ENCODE data around the gene KCNAB3. TPM values are rescaled to one million over a fixed set of nuclear protein-coding genes. Genes with fewer than 3 reads are reported as not detected.
A peak's percentile ranks its signal among the peaks of the same experiment; 100 is the strongest.

KCNAB3 gene
- polyA plus RNA-seq, 4 donors, result 1.3 to 3.9 (median 1.7) TPM

DNA sequence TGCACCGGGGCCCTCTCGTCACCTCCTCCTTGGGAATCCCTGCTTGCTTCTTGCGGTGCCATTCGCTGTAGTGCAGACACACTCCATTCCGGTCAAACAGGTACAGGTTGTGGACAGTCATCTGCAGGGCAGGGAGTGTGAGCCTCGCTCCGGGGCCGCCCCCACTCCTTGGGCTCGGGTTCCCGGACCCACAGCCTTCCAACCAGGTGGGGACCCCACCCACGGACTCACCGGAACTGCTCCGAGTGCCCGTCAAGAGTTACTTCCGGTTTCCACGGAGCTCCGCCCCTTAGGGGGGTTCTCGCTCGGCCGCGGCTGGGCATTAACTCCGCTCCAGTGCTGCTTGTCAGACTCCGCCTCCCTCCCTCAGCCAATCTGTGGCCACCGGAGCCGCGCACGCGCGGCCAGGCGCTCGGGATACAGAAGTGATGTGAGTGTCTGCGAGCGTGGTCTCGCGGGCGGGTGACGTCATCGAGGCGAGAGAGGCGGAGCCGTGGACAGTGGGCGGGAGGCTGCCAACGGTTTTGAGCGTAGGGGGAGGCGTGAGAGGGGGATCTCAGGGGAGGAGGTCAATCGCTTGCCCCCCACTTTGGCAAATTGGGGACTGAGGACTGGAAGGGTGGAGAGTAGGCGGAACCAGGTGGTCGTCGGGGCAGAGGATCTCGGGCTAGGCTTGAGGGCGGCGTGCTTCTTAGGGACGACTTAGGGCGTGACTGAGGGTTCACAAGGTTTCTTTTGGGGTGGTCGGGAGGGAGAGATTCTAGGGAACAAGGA lies 2.2 kb upstream of the KCNAB3 start, which contains the start of the genes CNTROB and TRAPPC1:
Gene CNTROB, plus strand, starts transcription at position 498 of the 774 bp plus-strand sequence. CDS start 874 bp downstream, outside the sequence.
Gene TRAPPC1, minus strand, starts transcription at position 238 of the 774 bp plus-strand sequence. Its CDS starts 117 bp downstream, at position 121.
- FAIRE-seq, result no peak
- peak; percentile 99 to 100 for DNase-seq
- H3K4me1 ChIP-seq (ENCODE audit: control insufficient read depth in 3 of 3, insufficient read depth in 2 of 3, low read depth in 1 of 3, low read length in 2 of 3), result peaks cover 0 to 21% (median 13%) of the 10 kb centered on the region in 3 donors
- H3K36me3 ChIP-seq (ENCODE audit: control insufficient read depth in 3 of 3, insufficient read depth in 2 of 3, low read depth in 1 of 3, low read length in 3 of 3), result peaks cover 1 to 22% (median 6%) of the 10 kb centered on the region in 3 donors
- no peaks in the 10 kb centered on the region for H3K9me3 ChIP-seq (ENCODE audit: control insufficient read depth in 2 of 2, insufficient read depth in 1 of 2, low read depth in 1 of 2, low read length in 1 of 2)
- H3K27me3 ChIP-seq (ENCODE audit: control insufficient read depth in 3 of 3, insufficient read depth in 3 of 3, low read length in 3 of 3), result peaks cover 0 to 9% (median 0%) of the 10 kb centered on the region in 3 donors
- H3K4me3 ChIP-seq (ENCODE audit: low read depth in 1 of 3, low read length in 3 of 3), result peak within 1 kb of the TSS; percentile 55 to 97 (median 61)
- peak within 1 kb of the TSS; percentile 56 to 78 (median 75) for H3K27ac ChIP-seq (ENCODE audit: low read depth in 1 of 3, low read length in 2 of 3)
- WGBS, 3 donors, result 0% methylated on average over 51 to 55 of the region's 55 CpGs

DNA sequence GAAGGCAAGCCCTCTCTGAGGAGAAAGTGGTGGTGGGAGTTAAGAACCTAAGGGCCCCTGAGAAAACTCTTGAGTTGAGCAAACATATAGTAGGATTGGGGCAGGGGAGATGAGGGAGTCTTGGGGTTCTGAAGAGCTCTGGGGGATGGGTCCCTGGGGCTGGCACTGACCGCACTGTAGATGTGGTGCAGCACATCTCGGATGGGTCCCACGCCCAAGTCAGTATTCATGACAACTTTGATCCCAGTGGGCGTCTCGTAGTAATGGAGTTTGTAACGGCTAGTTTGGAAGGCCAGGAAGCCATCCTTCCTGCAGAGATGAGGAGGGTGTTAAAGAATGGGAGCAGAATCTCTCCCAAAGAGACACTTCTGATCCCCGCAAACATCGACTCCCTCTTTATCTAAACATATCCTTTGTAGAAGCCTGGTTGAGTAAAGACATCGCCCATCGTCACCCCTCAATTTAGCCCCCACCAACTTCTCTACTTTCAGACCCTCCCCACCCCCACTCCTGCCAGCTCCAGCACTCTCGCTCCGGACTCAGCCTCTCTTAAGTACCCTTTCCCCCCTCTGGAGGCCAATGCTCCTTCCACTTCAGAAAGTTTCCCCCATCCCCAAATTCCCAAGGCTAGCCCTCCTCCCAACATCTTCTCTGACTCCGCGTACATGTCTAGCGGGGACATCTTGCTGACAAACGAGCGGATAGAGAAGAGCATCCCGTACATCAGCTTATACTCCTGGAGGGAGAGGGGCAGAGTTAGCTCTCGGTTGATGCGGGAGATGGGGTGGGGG lies 1.4 kb upstream of the KCNAB3 start:
- WGBS, 3 donors, result 41 to 43% (median 41%) methylated on average over 20 of the region's 20 CpGs
- Histone ChIP-seq H3K36me3 (ENCODE audit: control insufficient read depth in 3 of 3, insufficient read depth in 2 of 3, low read depth in 1 of 3, low read length in 3 of 3) (peaks cover 0 to 14% (median under 1%) of the 10 kb centered on the region in 3 donors), H3K4me1 (ENCODE audit: control insufficient read depth in 3 of 3, insufficient read depth in 2 of 3, low read depth in 1 of 3, low read length in 2 of 3) (peaks cover 0 to 21% (median 13%) of the 10 kb centered on the region in 3 donors), H3K4me3 (ENCODE audit: low read depth in 1 of 3, low read length in 3 of 3) (peak overlapping the region; percentile 47 to 97 (median 61)), H3K27ac (ENCODE audit: low read depth in 1 of 3, low read length in 2 of 3) (peak overlapping the region; percentile 52 to 76 (median 56)), H3K27me3 (ENCODE audit: control insufficient read depth in 3 of 3, insufficient read depth in 3 of 3, low read length in 3 of 3) (peaks cover 0 to 9% (median 0%) of the 10 kb centered on the region in 3 donors), H3K9me3 (ENCODE audit: control insufficient read depth in 2 of 2, insufficient read depth in 1 of 2, low read depth in 1 of 2, low read length in 1 of 2) (no peaks in the 10 kb centered on the region)
- no peak for FAIRE-seq
- peak in 1 of 2 donors; percentile 5 for DNase-seq

DNA sequence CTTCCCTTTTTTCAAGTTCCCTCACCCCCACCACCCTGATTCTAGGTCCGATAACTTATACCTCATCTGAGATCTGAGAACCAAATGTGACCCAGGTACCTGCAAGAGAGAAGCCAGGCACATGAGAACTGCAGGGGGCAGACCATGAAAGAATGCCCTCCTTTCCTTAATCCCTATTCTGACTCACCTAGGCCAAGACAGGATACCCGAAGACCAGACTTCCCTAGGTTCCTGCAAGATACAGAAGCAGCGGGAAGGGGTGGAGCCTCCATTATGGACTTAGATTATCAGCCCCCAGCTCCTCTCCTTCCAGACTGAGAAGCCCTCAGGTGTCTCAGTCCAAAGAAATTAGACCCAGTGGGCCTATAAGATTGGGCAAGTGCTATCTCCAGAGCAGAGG lies 2.1 kb downstream of the KCNAB3 start:
- H3K27ac ChIP-seq (ENCODE audit: low read depth in 1 of 3, low read length in 2 of 3), result no peak overlapping the region
- no peak overlapping the region for H3K4me3 ChIP-seq (ENCODE audit: low read depth in 1 of 3, low read length in 3 of 3)
- WGBS, 3 donors, result 81 to 84% (median 84%) methylated on average over 3 of the region's 3 CpGs
- FAIRE-seq (no peak), DNase-seq (no peak)
- H3K36me3 ChIP-seq (ENCODE audit: control insufficient read depth in 3 of 3, insufficient read depth in 2 of 3, low read depth in 1 of 3, low read length in 3 of 3), result peaks cover 0 to 7% (median 0%) of the 10 kb centered on the region in 3 donors
- H3K9me3 ChIP-seq (ENCODE audit: control insufficient read depth in 2 of 2, insufficient read depth in 1 of 2, low read depth in 1 of 2, low read length in 1 of 2), result no peaks in the 10 kb centered on the region
- H3K4me1 ChIP-seq (ENCODE audit: control insufficient read depth in 3 of 3, insufficient read depth in 2 of 3, low read depth in 1 of 3, low read length in 2 of 3), result peaks cover 0 to 20% (median 6%) of the 10 kb centered on the region in 3 donors
- peaks cover 0 to 9% (median 0%) of the 10 kb centered on the region in 3 donors for H3K27me3 ChIP-seq (ENCODE audit: control insufficient read depth in 3 of 3, insufficient read depth in 3 of 3, low read length in 3 of 3)

DNA sequence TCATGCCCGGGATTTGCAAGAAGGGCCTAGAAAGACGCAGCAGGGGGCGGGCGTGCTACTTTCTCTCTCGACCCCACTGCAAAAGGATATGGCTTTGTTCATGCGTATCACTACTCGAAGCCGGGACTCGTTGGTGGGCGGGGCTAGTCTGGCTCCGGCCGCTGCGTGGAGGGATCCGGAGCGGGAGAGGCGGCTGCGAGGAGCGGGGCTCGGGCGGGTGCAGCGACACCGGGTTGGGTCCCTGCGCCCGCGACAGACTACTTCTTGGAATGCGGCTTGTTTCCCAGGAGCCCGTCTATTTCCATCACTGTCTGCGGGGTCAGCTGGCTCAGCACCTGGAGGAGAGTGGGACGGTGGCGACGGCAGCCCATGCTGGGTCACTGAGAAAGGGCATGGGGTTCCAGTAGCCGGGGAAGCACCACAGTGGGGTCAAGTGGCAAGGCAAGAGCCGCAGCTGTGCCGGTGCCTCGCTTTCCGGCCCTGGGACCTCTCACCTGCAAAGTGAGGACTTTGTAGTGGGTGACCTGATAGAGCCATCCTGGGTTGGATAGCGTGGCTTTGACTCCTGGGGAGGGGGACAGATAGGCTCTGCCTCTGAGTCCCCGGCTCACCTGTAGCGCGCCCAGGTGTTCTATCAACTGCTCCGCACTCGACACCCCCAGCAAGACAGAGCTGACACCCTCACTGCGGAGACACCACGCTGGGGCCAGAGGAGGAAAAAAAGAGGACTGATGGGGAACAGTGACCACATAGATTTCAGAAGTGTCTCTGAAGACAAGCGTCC lies 6.6 kb downstream of the KCNAB3 start:
- Histone ChIP-seq H3K9me3 (ENCODE audit: control insufficient read depth in 2 of 2, insufficient read depth in 1 of 2, low read depth in 1 of 2, low read length in 1 of 2) (no peaks in the 10 kb centered on the region), H3K4me1 (ENCODE audit: control insufficient read depth in 3 of 3, insufficient read depth in 2 of 3, low read depth in 1 of 3, low read length in 2 of 3) (peaks cover 0 to 12% (median 6%) of the 10 kb centered on the region in 3 donors), H3K27ac (ENCODE audit: low read depth in 1 of 3, low read length in 2 of 3) (peak overlapping the region in 2 of 3 donors; percentile 66 to 85), H3K36me3 (ENCODE audit: control insufficient read depth in 3 of 3, insufficient read depth in 2 of 3, low read depth in 1 of 3, low read length in 3 of 3) (peaks cover 0 to 2% (median 0%) of the 10 kb centered on the region in 3 donors), H3K4me3 (ENCODE audit: low read depth in 1 of 3, low read length in 3 of 3) (peak overlapping the region; percentile 24 to 60 (median 46)), H3K27me3 (ENCODE audit: control insufficient read depth in 3 of 3, insufficient read depth in 3 of 3, low read length in 3 of 3) (no peaks in the 10 kb centered on the region)
- FAIRE-seq, result no peak
- DNase-seq, result peak; percentile 78 to 94
- 19 to 21% (median 19%) methylated on average over 44 to 45 of the region's 45 CpGs for whole genome bisulfite sequencing, 3 donors

DNA sequence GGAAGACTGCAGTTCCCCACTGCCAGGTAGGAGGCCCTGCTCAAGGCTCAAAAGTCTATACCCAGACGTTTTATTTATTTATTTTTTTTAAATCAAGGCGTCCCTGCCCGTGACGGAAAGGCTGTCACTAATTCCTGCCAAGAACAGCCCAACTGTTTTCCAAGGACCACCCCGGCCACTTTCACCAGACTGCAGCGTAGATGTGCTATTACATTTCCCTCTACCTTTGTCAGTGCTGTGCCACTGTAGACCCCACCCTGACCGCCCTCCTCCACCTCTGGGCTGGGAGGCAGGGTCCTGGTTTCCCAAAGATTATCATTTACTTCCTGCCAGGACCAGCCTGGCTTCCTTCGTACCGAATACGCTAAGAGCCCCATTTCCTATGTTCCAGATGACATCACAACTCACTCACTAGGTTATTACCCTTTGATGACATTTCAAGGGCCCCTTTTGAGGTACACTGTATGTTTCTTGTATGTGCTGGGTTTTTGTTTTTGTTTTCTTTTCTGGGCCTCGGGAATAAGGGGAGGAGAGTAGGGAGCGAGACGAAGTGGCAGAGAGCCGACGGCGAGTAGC lies 7.3 kb downstream of the KCNAB3 start:
- peaks cover 0 to 12% (median 6%) of the 10 kb centered on the region in 3 donors for H3K4me1 ChIP-seq (ENCODE audit: control insufficient read depth in 3 of 3, insufficient read depth in 2 of 3, low read depth in 1 of 3, low read length in 2 of 3)
- H3K4me3 ChIP-seq (ENCODE audit: low read depth in 1 of 3, low read length in 3 of 3), result peak overlapping the region; percentile 24 to 60 (median 46)
- WGBS, 3 donors, result 21 to 29% (median 29%) methylated on average over 16 of the region's 16 CpGs
- peak overlapping the region in 2 of 3 donors; percentile 66 to 85 for H3K27ac ChIP-seq (ENCODE audit: low read depth in 1 of 3, low read length in 2 of 3)
- no peaks in the 10 kb centered on the region for H3K9me3 ChIP-seq (ENCODE audit: control insufficient read depth in 2 of 2, insufficient read depth in 1 of 2, low read depth in 1 of 2, low read length in 1 of 2)
- DNase-seq (no peak), FAIRE-seq (no peak)
- no peaks in the 10 kb centered on the region for H3K27me3 ChIP-seq (ENCODE audit: control insufficient read depth in 3 of 3, insufficient read depth in 3 of 3, low read length in 3 of 3)
- no peaks in the 10 kb centered on the region for H3K36me3 ChIP-seq (ENCODE audit: control insufficient read depth in 3 of 3, insufficient read depth in 2 of 3, low read depth in 1 of 3, low read length in 3 of 3)

DNA sequence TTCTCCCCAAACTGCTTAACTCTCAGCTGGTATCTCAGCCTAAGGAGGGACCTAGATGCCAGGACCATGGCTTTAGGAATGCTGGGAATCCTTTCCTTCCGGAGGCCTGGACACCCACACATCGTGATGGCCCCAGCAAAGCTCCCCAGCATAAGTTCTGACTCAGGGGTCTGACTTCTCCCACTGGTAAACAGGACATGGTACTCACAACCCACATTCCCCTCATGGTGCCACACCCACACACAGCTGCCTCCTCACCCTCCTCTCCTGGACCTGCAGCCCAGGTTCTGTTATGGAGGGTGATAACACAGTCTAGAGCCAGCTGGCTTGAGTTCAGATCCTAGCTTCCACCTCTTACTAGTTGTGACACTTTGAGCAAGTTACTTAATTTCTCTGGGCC lies 12.8 kb downstream of the KCNAB3 start:
- Histone ChIP-seq H3K36me3 (ENCODE audit: control insufficient read depth in 3 of 3, insufficient read depth in 2 of 3, low read depth in 1 of 3, low read length in 3 of 3) (peaks cover 0 to 10% (median 0%) of the 10 kb centered on the region in 3 donors), H3K4me3 (ENCODE audit: low read depth in 1 of 3, low read length in 3 of 3) (peak overlapping the region in 1 of 3 donors; percentile 63), H3K9me3 (ENCODE audit: control insufficient read depth in 2 of 2, insufficient read depth in 1 of 2, low read depth in 1 of 2, low read length in 1 of 2) (peaks cover 0 to 5% of the 10 kb centered on the region in 2 donors), H3K27me3 (ENCODE audit: control insufficient read depth in 3 of 3, insufficient read depth in 3 of 3, low read length in 3 of 3) (peaks cover 0 to 8% (median 0%) of the 10 kb centered on the region in 3 donors), H3K27ac (ENCODE audit: low read depth in 1 of 3, low read length in 2 of 3) (peak overlapping the region in 2 of 3 donors; percentile 92 to 95), H3K4me1 (ENCODE audit: control insufficient read depth in 3 of 3, insufficient read depth in 2 of 3, low read depth in 1 of 3, low read length in 2 of 3) (peaks cover 0 to 18% (median 0%) of the 10 kb centered on the region in 3 donors)
- FAIRE-seq (no peak), DNase-seq (peak in 1 of 2 donors; percentile 11)
- 81 to 93% (median 90%) methylated on average over 2 of the region's 2 CpGs for WGBS, 3 donors

DNA sequence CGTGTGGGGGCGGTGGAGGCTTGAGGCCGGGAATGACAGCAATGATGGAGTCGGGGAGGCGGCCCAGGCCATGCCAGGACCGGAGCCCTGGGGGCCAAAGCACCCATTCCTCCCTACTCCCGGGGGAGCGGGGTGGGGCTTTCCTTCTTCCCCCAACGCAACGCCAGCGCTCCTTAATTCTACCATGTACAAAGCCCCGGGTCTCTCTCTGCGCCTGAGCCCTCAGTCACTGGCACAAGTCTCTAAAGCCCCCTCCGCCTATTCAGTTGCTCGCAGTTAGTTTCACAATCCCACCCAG lies 13.3 kb downstream of the KCNAB3 start:
- DNase-seq (no peak), FAIRE-seq (no peak)
- Histone ChIP-seq H3K27ac (ENCODE audit: low read depth in 1 of 3, low read length in 2 of 3) (peak overlapping the region; percentile 92 to 97 (median 95)), H3K4me3 (ENCODE audit: low read depth in 1 of 3, low read length in 3 of 3) (peak overlapping the region in 2 of 3 donors; percentile 54 to 63), H3K9me3 (ENCODE audit: control insufficient read depth in 2 of 2, insufficient read depth in 1 of 2, low read depth in 1 of 2, low read length in 1 of 2) (peaks cover 0 to 5% of the 10 kb centered on the region in 2 donors), H3K4me1 (ENCODE audit: control insufficient read depth in 3 of 3, insufficient read depth in 2 of 3, low read depth in 1 of 3, low read length in 2 of 3) (peaks cover 0 to 18% (median 0%) of the 10 kb centered on the region in 3 donors), H3K36me3 (ENCODE audit: control insufficient read depth in 3 of 3, insufficient read depth in 2 of 3, low read depth in 1 of 3, low read length in 3 of 3) (peaks cover 0 to 14% (median 0%) of the 10 kb centered on the region in 3 donors), H3K27me3 (ENCODE audit: control insufficient read depth in 3 of 3, insufficient read depth in 3 of 3, low read length in 3 of 3) (peaks cover 0 to 8% (median 0%) of the 10 kb centered on the region in 3 donors)
- WGBS, 3 donors, result 46 to 52% (median 46%) methylated on average over 12 to 15 of the region's 15 CpGs
